Gastroesophageal sphincter (tissue), 3 donors: ENCODE data around the gene VPREB3.

Experiments used
- EP300 ChIP-seq: sonication (generic); formaldehyde crosslinking; IDR thresholded peaks from one replicate; pipeline ENCODE4 v1.6.1; 2017; ENCODE audit warnings: antibody characterized with exemption, mild to moderate bottlenecking
- POLR2A ChIP-seq, 2 donors: fragments of 450-650 bp; IDR thresholded peaks; one replicate each; pipeline ENCODE4 v1.6.1; 2017; ENCODE audit warnings: antibody characterized with exemption in 2 of 2, mild to moderate bottlenecking in 2 of 2, moderate library complexity in 1 of 2
- POLR2AphosphoS5 ChIP-seq: sonication (generic); formaldehyde crosslinking; IDR thresholded peaks from one replicate; pipeline ENCODE4 v1.6.1; 2017; ENCODE audit warnings: antibody characterized with exemption
- TF ChIP-seq, protein P1 (sequence below), 4 experiments: fragments of 200-600 bp in 2 of 4; fragments of 450-650 bp in 2 of 4; sonication (generic) in 1 of 4; IDR thresholded peaks; one replicate each; pipeline ENCODE4 v1.5.1; 2017 to 2019; ENCODE audit warnings: antibody characterized with exemption in 4 of 4, mild to moderate bottlenecking in 2 of 4, moderate library complexity in 2 of 4

DNA sequence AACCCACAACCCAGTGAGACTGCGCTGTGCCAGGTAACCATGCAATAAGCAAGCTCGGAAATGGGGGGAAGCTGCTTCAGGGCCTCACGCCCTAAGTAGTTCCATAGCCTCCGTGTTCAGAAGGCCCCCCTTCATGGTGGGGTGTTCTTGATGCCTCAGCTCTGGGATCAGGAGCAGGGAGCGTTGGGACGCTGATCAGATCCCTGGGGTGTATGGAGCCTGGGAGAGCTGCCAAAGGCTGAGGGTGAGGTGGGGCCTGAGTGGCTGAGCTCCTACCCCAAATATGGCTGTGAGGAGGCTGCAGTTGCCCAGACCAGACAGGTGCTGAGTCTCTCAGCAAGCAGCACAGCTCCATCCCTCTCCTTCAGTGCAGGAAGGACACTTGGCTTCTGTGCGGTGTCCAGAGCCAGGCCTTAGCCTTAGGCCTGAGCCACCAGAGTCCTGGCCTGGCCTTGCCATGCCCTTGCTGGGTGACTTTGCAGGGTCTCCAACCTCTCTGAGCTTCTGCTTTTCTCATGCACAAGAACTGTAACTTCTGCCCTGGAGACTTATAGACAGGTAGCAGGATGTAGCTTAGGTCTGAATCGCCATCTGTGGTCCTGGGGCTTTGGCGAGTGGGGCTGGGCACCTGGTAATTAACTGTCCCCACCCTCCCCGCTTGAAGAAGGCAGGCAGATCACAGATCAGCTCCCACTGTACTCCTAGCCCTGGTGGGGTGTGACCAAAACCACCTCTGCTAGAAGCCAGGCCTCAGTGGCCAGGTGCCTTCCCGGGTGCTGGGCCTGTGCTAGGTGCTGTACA is 23.8 kb upstream of the VPREB3 start:
- TF ChIP-seq POLR2AphosphoS5 (no peak), EP300 (no peak), POLR2A (IDR thresholded peaks at IDR 0.05) (no peak)
- TF ChIP-seq, protein P1, sequence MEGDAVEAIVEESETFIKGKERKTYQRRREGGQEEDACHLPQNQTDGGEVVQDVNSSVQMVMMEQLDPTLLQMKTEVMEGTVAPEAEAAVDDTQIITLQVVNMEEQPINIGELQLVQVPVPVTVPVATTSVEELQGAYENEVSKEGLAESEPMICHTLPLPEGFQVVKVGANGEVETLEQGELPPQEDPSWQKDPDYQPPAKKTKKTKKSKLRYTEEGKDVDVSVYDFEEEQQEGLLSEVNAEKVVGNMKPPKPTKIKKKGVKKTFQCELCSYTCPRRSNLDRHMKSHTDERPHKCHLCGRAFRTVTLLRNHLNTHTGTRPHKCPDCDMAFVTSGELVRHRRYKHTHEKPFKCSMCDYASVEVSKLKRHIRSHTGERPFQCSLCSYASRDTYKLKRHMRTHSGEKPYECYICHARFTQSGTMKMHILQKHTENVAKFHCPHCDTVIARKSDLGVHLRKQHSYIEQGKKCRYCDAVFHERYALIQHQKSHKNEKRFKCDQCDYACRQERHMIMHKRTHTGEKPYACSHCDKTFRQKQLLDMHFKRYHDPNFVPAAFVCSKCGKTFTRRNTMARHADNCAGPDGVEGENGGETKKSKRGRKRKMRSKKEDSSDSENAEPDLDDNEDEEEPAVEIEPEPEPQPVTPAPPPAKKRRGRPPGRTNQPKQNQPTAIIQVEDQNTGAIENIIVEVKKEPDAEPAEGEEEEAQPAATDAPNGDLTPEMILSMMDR (IDR thresholded peaks at IDR 0.05) = no peak
